Tibial nerve (tissue), 4 donors: ENCODE data around the gene SPON1.
A peak's percentile ranks its signal among the peaks of the same experiment; 100 is the strongest.

Experiments
- EP300 ChIP-seq, 2 donors: sonication (generic); formaldehyde crosslinking; IDR thresholded peaks; one replicate each; pipeline ENCODE4 v1.6.1; 2017; ENCODE audit warnings: antibody characterized with exemption in 2 of 2, mild to moderate bottlenecking in 1 of 2
- POLR2A ChIP-seq, 2 donors: fragments of 450-650 bp; IDR thresholded peaks; one replicate each; pipeline ENCODE4 v1.6.1; 2017; ENCODE audit warnings: antibody characterized with exemption in 2 of 2, mild to moderate bottlenecking in 2 of 2, moderate library complexity in 2 of 2
- TF ChIP-seq, protein P1 (sequence below), 5 experiments: fragments of 200-600 bp in 3 of 5; fragments of 450-650 bp in 2 of 5; sonication (generic) in 3 of 5; IDR thresholded peaks; one replicate each; pipeline ENCODE4 v1.5.1; 2016 to 2019; ENCODE audit warnings: antibody characterized with exemption in 5 of 5, mild to moderate bottlenecking in 3 of 5, moderate library complexity in 2 of 5

GRCh38 chr11:14249121-14249963 is 286.8 kb downstream of the SPON1 start:
- TF ChIP-seq, protein P1, sequence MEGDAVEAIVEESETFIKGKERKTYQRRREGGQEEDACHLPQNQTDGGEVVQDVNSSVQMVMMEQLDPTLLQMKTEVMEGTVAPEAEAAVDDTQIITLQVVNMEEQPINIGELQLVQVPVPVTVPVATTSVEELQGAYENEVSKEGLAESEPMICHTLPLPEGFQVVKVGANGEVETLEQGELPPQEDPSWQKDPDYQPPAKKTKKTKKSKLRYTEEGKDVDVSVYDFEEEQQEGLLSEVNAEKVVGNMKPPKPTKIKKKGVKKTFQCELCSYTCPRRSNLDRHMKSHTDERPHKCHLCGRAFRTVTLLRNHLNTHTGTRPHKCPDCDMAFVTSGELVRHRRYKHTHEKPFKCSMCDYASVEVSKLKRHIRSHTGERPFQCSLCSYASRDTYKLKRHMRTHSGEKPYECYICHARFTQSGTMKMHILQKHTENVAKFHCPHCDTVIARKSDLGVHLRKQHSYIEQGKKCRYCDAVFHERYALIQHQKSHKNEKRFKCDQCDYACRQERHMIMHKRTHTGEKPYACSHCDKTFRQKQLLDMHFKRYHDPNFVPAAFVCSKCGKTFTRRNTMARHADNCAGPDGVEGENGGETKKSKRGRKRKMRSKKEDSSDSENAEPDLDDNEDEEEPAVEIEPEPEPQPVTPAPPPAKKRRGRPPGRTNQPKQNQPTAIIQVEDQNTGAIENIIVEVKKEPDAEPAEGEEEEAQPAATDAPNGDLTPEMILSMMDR (IDR thresholded peaks at IDR 0.05) = peak; percentile 76 to 93 (median 81)
- TF ChIP-seq POLR2A (IDR thresholded peaks at IDR 0.05) = peak in 1 of 2 donors; percentile 3
- no peak for TF ChIP-seq EP300 (IDR thresholded peaks at IDR 0.05)
